HepG2 (cell line): Measurements from ENCODE around the gene INO80. TPM values are rescaled to one million over a fixed set of nuclear protein-coding genes. Genes with fewer than 3 reads are reported as not detected.
A peak's percentile ranks its signal among the peaks of the same experiment; 100 is the strongest.
"Not testable (repeated sequence)": the region's sequence is repeated elsewhere in the genome, so short reads cannot be mapped to it uniquely, and the experiment has no call there.

Experiments
- ATAC-seq: fragments of 200-7000 bp; cut with Tn5 transposase; 3 replicates; pipeline ENCODE4 v1.9.1; 2020; ENCODE audit warnings: mild to moderate bottlenecking, moderate library complexity
- BruUV-seq: library from RNA; stranded (reverse); fragments of 400-500 nt; replicated peaks from 2 replicates; lab custom pipeline; 2021; lab: Mats Ljungman, UMichigan
- CTCF ChIA-PET: fragments of 300-600 bp; formaldehyde crosslinking; extraction: SDS; loops from one replicate; lab custom pipeline; 2021; ENCODE audit warnings: low total read pairs, inconsistent platforms, low intra/inter-chr PET ratio; lab: Yijun Ruan, JAX
- POLR2A ChIA-PET: fragments of 350-600 bp; sonication (Branson Sonifier 250); formaldehyde crosslinking; loops from one replicate; lab custom pipeline; 2020; ENCODE audit warnings: antibody characterized with exemption, inconsistent platforms; lab: Yijun Ruan, JAX
- DNase-seq: peaks from one replicate; pipeline ENCODE4 v3.0.0-alpha.2; 2015; ENCODE audit warnings: low spot score
- FAIRE-seq: peaks from 3 replicates; lab custom pipeline; 2011; peaks lifted over from hg19 to GRCh38; lab: Jason Lieb, UNC
- H2AFZ ChIP-seq: one replicate; pipeline ENCODE4 v1.6.1; 2011; ENCODE audit warnings: low read length, inconsistent platforms
- H3K27ac ChIP-seq: fragments of 300-600 bp; 3 replicates; pipeline ENCODE4 v1.8.0; 2011; ENCODE audit warnings: mixed run types, mild to moderate bottlenecking, mixed read lengths, low read length, inconsistent platforms; ENCODE audit not compliant: insufficient read depth; ENCODE audit errors: extremely low read length
- H3K27me3 ChIP-seq, 2 experiments: fragments of 200-600 bp in 1 of 2; 2 replicates in 1 of 2; 3 replicates in 1 of 2; pipeline versions ENCODE4 v1.6.0 to v1.8.0; 2011; ENCODE audit warnings: low read length in 2 of 2, mild to moderate bottlenecking in 2 of 2, moderate library complexity in 2 of 2, inconsistent platforms in 1 of 2; ENCODE audit not compliant: insufficient read depth in 2 of 2, control insufficient read depth in 1 of 2
- H3K36me3 ChIP-seq, 2 experiments: fragments of 200-600 bp in 1 of 2; replicated peaks in 1 of 2; 2 replicates in 1 of 2; 3 replicates in 1 of 2; pipeline versions ENCODE4 v1.5.1 to v1.8.0; 2011; ENCODE audit warnings: low read length in 2 of 2, inconsistent platforms in 1 of 2; ENCODE audit not compliant: insufficient read depth in 2 of 2, control insufficient read depth in 1 of 2
- H3K4me1 ChIP-seq: 2 replicates; pipeline ENCODE4 v1.5.1; 2012; ENCODE audit warnings: low read length, inconsistent platforms; ENCODE audit not compliant: insufficient read depth
- H3K4me2 ChIP-seq: 2 replicates; pipeline ENCODE4 v1.6.0; 2011; ENCODE audit warnings: low read depth, low read length, inconsistent platforms
- H3K4me3 ChIP-seq, 3 experiments: fragments of 200-600 bp in 1 of 3; sonication (generic), shearing (Covaris generic) in 1 of 3; replicated peaks in 1 of 3; 2 replicates each; pipeline ENCODE4 v1.5.1; 2011 to 2016; ENCODE audit warnings: low read length in 3 of 3, inconsistent platforms in 2 of 3, low read depth in 2 of 3, mild to moderate bottlenecking in 2 of 3, control low read depth in 1 of 3, mixed read lengths in 1 of 3; ENCODE audit not compliant: insufficient read depth in 1 of 3
- H3K79me2 ChIP-seq: one replicate; pipeline ENCODE4 v1.6.1; 2011; ENCODE audit warnings: low read length, inconsistent platforms; ENCODE audit not compliant: insufficient read depth
- H3K9ac ChIP-seq: 2 replicates; pipeline ENCODE4 v1.6.0; 2011; ENCODE audit warnings: mild to moderate bottlenecking, low read depth, low read length, inconsistent platforms; ENCODE audit not compliant: insufficient read depth
- H3K9me3 ChIP-seq: 2 replicates; pipeline ENCODE4 v1.5.1; 2012; ENCODE audit warnings: mild to moderate bottlenecking, low read length
- H4K20me1 ChIP-seq: 2 replicates; pipeline ENCODE4 v1.6.0; 2011; ENCODE audit warnings: inconsistent platforms, mild to moderate bottlenecking, low read length, moderate library complexity; ENCODE audit not compliant: insufficient read depth
- JUNB ChIP-seq: sonication (generic); formaldehyde crosslinking; IDR thresholded peaks from 2 replicates; pipeline ENCODE4 v1.8.0; 2022; ENCODE audit warnings: missing genetic modification reagents, mild to moderate bottlenecking, borderline replicate concordance
- MAFF ChIP-seq: IDR thresholded peaks from 2 replicates; pipeline ENCODE4 v1.6.1; 2011; ENCODE audit warnings: low read depth, low read length, improper control_type of control experiment
- MAFK ChIP-seq, 2 experiments: IDR thresholded peaks in 1 of 2; conservative IDR thresholded peaks in 1 of 2; 2 replicates each; pipeline ENCODE4 v1.6.1; 2011; ENCODE audit warnings: improper control_type of control experiment in 2 of 2, low read length in 2 of 2
- PAF1 ChIP-seq: IDR thresholded peaks from 2 replicates; pipeline ENCODE4 v1.6.1; 2016; ENCODE audit warnings: missing genetic modification reagents, missing compliant biosample characterization
- REST ChIP-seq, 2 experiments: IDR thresholded peaks; 2 replicates each; pipeline ENCODE4 v1.6.1; 2011 to 2012; ENCODE audit warnings: low read length in 2 of 2, borderline replicate concordance in 1 of 2, low read depth in 1 of 2, mild to moderate bottlenecking in 1 of 2, moderate library complexity in 1 of 2
- RXRA ChIP-seq: sonication (generic); formaldehyde crosslinking; IDR thresholded peaks from 2 replicates; pipeline ENCODE4 v1.5.1; 2020; ENCODE audit warnings: missing genetic modification reagents
- WGBS: methylation state at CpG from one replicate; pipeline ENCODE4 v1.1.6; 2017; ENCODE audit warnings: low lambda C conversion rate; 5-methylcytosine and 5-hydroxymethylcytosine counted together
- in situ Hi-C: cut with HindIII; loops from 2 replicates; pipeline ENCODE4 v1.10.0; 2017; ENCODE audit warnings: low pct_unique_long_range_greater_than_20kb; ENCODE audit not compliant: extremely low pct_ligation_motif_present
- intact Hi-C: fragments of 100-400 bp; cut with micrococcal nuclease; formaldehyde crosslinking; loops from one replicate; pipeline ENCODE4 v1.10.0; 2022; ENCODE audit not compliant: unreplicated experiment
- polyA plus RNA-seq, 8 experiments: library from polyadenylated mRNA; depleted of rRNA in 3 of 8; stranded (reverse) in 7 of 8; unstranded in 1 of 8; fragments of >200 nt; fragmentation: Illumina TruSeq in 4 of 8; extraction: Trizol in 4 of 8; gene quantifications; 2 replicates each; pipeline versions ENCODE4 v1.2.1 to v1.2.3, GENCODE V29; 2011 to 2016; ENCODE audit warnings: low read depth in 4 of 8, missing spikeins in 1 of 8, mixed read lengths in 1 of 8; ENCODE audit not compliant: insufficient read depth in 1 of 8
- total RNA-seq, 5 experiments: library from RNA; depleted of rRNA; stranded (reverse); fragments of >200 nt; fragmentation: Illumina TruSeq; extraction: Trizol; gene quantifications; 2 replicates each; pipeline ENCODE4 v1.2.3, GENCODE V29; 2016; ENCODE audit warnings: low read depth in 1 of 5

The INO80 gene
- total and polyA plus RNA-seq, 2 of the 13 experiments (the other 11 are each of a cell fraction or from before 2014, with no cell fraction given) = 3.6 to 14.8 TPM

- FAIRE-seq = not testable (repeated sequence)
Observed at GRCh38 chr15:41078879-41079278, 37.2 kb downstream of the INO80 start.

GRCh38 chr15:41078125-41078524 lies 38.0 kb downstream of the INO80 start:
- H2AFZ ChIP-seq = no peak overlapping the region
- H3K9ac ChIP-seq = no peak overlapping the region
- FAIRE-seq = no peak
- in situ Hi-C loops = no loop called here
- peaks cover 17 to 84% of the 10 kb centered on the region in 2 experiments for H3K36me3 ChIP-seq
- no peaks in the 10 kb centered on the region for H3K9me3 ChIP-seq
- ATAC-seq = no peak
- H3K27me3 ChIP-seq = no peaks in the 10 kb centered on the region
- H4K20me1 ChIP-seq = no peaks in the 10 kb centered on the region
- TF ChIP-seq MAFK (conservative IDR thresholded peaks at IDR 0.05 in 1 of 2, IDR thresholded peaks at IDR 0.05 in 1 of 2; ENCODE audit: low read length in 2 of 2) (peak; percentile 81 to 93), JUNB (CRISPR knock-in tag) (no peak), REST (IDR thresholded peaks at IDR 0.05; ENCODE audit: borderline replicate concordance in 1 of 2, low read depth in 1 of 2, low read length in 2 of 2) (no peak), RXRA (CRISPR knock-in tag) (no peak), MAFF (peak; percentile 86), PAF1 (CRISPR knock-in tag) (no peak)
- no peak overlapping the region for H3K4me3 ChIP-seq
- H3K27ac ChIP-seq = no peak overlapping the region
- DNase-seq = no peak
- 97% methylated on average over 7 of the region's 7 CpGs for WGBS
- no peaks in the 10 kb centered on the region for H3K4me1 ChIP-seq
- intact Hi-C loops = no loop called here
- no peaks in the 10 kb centered on the region for H3K79me2 ChIP-seq
- no TSS peak for BruUV-seq
- ChIA-PET POLR2A (interaction anchor here (0.5 kb wide), 1 partner anchor 36 kb away, joined by 3 read pairs; no protein-coding TSS in a partner anchor), CTCF (no interaction called here)
- no peak overlapping the region for H3K4me2 ChIP-seq

More at GRCh38 chr15:41078879-41079278, 37.2 kb downstream of the INO80 start:
- H4K20me1 ChIP-seq, POLR2A ChIA-PET, intact Hi-C loops, H3K9ac ChIP-seq, H3K9me3 ChIP-seq, H3K4me1 ChIP-seq, DNase-seq, H3K79me2 ChIP-seq, H3K4me2 ChIP-seq, H3K4me3 ChIP-seq, BruUV-seq, H3K27me3 ChIP-seq, in situ Hi-C loops, ATAC-seq, CTCF ChIA-PET, H2AFZ ChIP-seq, H3K27ac ChIP-seq: not testable (repeated sequence)
- WGBS = 95% methylated on average over 5 of the region's 5 CpGs
- H3K36me3 ChIP-seq = peaks cover 20 to 84% of the 10 kb centered on the region in 2 experiments
